Transverse colon (tissue), 3 donors: Measurements from ENCODE around the gene DISC1.

Experiments used
- POLR2A ChIP-seq: fragments of 450-650 bp; IDR thresholded peaks from one replicate; pipeline ENCODE4 v1.6.1; 2016; ENCODE audit warnings: antibody characterized with exemption, mild to moderate bottlenecking, moderate library complexity
- TF ChIP-seq, protein P1 (sequence below), 5 experiments: fragments of 200-600 bp in 3 of 5; fragments of 450-650 bp in 2 of 5; sonication (generic) in 3 of 5; IDR thresholded peaks; 1 replicate in 2 of 5; 2 replicates in 3 of 5; pipeline ENCODE4 v1.5.1; 2016 to 2017; ENCODE audit warnings: antibody characterized with exemption in 5 of 5, inconsistent platforms in 3 of 5, mild to moderate bottlenecking in 2 of 5, moderate library complexity in 1 of 5

DNA sequence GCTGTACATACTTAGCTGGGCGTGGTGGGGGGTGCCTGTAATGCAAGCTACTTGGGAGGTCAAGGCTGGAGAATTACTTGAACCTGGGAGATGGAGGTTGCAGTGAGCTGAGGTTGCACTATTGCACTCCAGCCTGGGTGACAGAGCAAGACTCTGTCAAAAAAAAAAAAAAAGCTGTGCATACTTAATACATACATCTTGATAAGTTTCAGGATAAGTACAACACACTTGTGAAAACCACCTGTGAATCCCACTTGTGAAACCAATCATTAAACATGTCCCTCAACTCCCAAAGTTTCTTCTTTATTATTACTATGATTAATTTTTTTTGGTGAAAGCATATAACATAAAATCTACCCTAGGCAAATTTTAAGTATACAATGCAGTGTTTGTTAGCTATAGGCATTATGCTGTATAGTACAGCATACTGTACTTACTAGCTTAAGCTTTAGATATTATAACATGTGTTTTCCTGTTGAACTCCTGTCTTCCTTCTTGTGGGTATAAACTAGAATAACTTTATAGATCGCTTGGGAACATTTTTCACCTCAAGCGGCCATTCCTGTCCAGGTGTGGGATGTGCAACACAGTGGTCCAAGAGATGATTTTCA, 41.4 kb downstream of the DISC1 start:
- TF ChIP-seq POLR2A: no peak
- TF ChIP-seq, protein P1, sequence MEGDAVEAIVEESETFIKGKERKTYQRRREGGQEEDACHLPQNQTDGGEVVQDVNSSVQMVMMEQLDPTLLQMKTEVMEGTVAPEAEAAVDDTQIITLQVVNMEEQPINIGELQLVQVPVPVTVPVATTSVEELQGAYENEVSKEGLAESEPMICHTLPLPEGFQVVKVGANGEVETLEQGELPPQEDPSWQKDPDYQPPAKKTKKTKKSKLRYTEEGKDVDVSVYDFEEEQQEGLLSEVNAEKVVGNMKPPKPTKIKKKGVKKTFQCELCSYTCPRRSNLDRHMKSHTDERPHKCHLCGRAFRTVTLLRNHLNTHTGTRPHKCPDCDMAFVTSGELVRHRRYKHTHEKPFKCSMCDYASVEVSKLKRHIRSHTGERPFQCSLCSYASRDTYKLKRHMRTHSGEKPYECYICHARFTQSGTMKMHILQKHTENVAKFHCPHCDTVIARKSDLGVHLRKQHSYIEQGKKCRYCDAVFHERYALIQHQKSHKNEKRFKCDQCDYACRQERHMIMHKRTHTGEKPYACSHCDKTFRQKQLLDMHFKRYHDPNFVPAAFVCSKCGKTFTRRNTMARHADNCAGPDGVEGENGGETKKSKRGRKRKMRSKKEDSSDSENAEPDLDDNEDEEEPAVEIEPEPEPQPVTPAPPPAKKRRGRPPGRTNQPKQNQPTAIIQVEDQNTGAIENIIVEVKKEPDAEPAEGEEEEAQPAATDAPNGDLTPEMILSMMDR (IDR thresholded peaks at IDR 0.05): no peak
